ENCODE results near the gene BAX.
A peak's percentile ranks its signal among the peaks of the same experiment; 100 is the strongest.

BAX gene

GRCh38 chr19:48988860-48989259, 34.2 kb downstream of the BAX start:
- no peak for DNase-seq

DNA sequence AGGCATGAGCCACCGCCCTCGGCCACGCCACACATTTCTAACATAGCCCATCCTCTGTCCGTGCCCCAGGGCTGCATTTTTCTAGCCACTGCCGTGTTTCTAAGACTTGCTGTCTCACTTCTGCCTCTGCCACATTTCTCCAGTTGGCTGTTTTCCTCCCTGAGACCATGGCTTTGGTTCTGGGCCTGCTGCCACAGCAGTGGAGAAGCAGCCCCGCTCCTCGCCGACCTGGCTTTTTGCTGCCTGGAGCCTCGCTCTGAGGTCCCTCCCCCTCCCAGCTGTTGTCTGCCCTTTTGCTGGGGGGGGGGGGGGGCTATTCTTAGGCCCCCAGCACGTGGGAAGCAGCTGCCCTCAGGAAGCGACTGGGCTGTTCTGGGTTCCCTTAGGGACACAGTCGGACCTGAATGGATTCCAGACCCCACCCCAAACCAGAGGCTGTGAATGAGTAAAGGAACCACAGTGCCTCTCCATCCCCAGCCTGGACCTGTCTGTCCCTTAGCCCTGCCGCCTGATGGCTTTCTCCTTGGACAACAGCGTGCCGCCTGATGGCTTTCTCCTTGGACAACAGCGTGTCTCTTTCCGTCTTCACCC, 35.1 kb downstream of the BAX start:
- no peak for DNase-seq

- no peak for DNase-seq
Measured at GRCh38 chr19:48990400-48990799, 35.7 kb downstream of the BAX start.

- no peak for DNase-seq
Measured at GRCh38 chr19:48991011-48991609, 36.4 kb downstream of the BAX start.

- DNase-seq, result no peak
Measured at GRCh38 chr19:48991873-48992580, 37.4 kb downstream of the BAX start.

GRCh38 chr19:48992581-48993174, 38.0 kb downstream of the BAX start:
- no peak for DNase-seq

DNA sequence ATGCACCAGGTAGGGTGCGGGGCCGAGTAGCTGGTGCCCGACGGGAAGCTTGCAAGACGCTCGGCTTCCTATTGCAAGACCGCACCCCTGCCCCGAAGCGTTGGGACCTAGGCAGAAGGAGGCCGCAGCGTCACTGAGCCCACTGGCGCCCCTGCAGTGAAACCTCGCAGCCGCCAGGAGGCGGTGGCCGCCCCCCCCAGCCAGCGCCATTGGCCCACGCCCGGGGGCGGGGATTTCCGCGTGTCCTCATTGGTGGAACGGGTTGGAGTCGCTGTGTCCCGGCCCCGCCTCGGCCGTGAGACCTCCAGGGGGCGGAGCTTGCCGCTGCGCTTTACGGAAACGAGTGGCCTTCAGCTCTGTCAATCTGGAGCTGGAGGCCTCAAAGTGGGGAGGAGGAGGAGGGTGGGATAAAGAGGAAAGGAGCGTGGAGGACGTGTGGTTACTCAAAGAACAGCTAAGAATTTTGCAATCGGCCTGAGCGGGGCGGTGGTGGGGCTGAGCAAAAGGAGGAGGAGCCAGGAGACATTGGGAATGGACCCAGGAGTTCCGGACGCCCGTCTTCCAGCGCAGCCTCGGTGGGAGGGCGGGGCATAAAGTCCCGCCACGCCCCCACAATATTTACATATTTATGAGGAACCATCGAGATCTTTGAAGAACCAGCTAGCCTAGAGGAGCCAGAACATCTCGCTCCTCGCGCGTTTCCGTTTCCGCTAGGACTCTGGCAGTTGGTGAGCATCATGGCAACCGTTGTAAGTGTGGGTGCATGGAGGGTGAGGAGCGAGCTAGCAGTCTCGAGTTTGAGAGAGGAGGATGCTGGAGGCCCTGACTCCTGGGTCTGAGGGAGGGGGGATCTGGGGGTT, 38.7 kb downstream of the BAX start, which contains the start of the genes GYS1 and RUVBL2:
Gene GYS1 (minus strand): TSS at position 135 of the 860 bp plus-strand sequence. CDS start 197 bp downstream, outside the sequence.
Gene RUVBL2 (plus strand): TSS at position 713 of the 860 bp plus-strand sequence. CDS start 25 bp downstream, at position 738.
- DNase-seq, result peak; percentile 99

- DNase-seq, result no peak
Measured at GRCh38 chr19:48994035-48994386, 39.3 kb downstream of the BAX start.

DNA sequence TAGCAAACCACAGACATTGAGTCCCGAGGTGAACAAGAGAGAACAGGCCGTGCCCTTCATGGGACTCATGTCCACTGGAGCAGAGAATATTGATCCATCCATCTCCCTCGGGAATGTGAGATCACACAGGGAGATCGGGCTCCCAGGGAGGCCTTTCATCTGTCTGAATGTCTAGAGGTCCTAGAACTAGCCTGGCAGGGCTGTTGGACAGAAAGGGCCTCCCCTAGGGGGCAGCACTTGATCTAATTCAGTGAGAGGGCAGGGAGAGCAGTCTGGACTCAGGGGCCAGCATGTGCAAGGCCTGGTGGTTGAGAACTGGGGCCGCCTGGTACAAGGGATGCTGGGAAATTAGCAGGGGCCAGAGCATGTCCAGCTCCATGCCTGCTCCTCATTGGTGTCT, 43.3 kb downstream of the BAX start:
- DNase-seq, result no peak

DNA sequence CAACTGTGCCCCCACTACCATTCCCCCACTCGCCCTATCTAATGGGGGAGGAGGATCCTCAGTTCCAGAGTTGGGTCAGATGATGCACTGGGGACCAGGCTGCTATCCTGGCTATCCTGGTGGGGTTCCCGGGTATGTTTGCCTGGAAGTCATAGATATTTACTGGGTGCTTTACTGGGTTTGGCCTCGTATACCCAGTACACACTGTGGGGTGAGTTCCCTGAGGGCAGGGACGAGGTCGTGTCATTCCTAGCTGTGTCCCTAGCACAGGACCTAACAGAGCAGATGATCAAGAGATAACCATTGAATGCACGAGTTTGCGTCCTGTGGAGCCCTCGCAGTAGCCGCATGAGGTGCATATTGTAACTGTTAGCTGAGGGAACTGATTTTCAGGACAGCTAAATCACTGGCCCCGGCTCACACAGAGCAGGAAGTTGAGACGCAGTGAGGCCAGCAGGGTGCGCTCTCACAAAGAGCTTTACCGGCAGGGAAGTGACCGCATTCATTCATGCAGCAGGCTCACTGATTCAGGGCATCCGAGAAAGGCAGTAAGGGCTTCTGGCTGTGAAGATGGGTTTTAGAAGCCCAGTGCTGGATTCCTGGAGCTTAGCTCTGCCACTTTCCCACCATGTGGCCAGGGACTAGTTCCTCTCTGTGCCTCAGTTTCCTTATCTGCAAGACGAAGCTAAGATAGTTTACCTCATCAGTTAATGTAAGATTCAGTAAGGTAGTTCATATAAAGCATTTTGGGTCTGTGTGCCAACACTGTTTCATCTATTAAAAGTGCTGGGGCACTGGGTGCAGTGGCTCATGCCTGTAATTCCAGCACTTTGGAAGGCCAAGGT, 45.0 kb downstream of the BAX start:
- DNase-seq, result no peak

DNA sequence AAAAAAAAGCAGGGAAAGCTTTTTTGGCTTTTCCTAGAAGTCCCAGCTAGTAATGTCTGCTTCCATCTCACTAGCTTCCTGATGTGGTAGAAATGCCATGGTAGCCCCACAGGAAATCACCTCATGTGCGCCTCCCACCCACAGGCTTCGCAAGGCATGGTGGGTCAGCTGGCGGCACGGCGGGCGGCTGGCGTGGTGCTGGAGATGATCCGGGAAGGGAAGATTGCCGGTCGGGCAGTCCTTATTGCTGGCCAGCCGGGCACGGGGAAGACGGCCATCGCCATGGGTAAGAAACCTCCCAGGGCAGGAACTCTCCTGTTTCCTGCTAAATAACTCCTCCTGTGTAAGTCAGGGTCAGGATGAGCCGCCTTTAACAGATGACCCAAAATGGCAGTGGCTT, 49.5 kb downstream of the BAX start:
- no peak for DNase-seq

- no peak for DNase-seq
Measured at GRCh38 chr19:49004964-49005614, 50.4 kb downstream of the BAX start.

- no peak for DNase-seq
Measured at GRCh38 chr19:49006905-49007304, 52.2 kb downstream of the BAX start.

- no peak for DNase-seq
Measured at GRCh38 chr19:49009828-49010227, 55.2 kb downstream of the BAX start.

DNA sequence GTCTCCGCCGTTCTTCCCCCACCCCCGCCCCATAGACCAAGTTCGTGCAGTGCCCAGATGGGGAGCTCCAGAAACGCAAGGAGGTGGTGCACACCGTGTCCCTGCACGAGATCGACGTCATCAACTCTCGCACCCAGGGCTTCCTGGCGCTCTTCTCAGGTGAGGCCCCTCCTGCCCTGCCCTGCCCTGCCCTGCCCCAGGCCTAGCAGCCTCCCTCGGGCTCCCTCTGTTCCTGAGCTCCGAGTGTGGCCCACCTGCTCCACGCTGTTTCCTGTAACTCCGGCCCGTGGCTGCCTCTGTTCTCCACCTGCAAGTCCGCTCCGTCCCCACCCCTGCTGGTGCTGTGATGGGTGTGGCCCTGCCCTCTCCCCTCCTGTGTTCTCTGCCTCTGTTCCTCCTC, 55.8 kb downstream of the BAX start:
- DNase-seq, result no peak

GRCh38 chr19:49011194-49011593, 56.5 kb downstream of the BAX start:
- DNase-seq, result no peak
